NB4 (cell line): ENCODE measurements around the gene KRTAP2-2.
"Not testable (repeated sequence)": the region's sequence is repeated elsewhere in the genome, so short reads cannot be mapped to it uniquely, and the experiment has no call there.

ENCODE experiments used
- CTCF ChIP-seq: IDR thresholded peaks from one replicate; pipeline ENCODE4 v1.5.1; 2012; ENCODE audit warnings: low read depth, low read length
- MYC ChIP-seq: IDR thresholded peaks from 2 replicates; pipeline ENCODE4 v1.6.1; 2011; ENCODE audit warnings: low read depth, low read length
- POLR2A ChIP-seq: IDR thresholded peaks from 2 replicates; pipeline ENCODE4 v1.6.1; 2011; ENCODE audit warnings: mild to moderate bottlenecking; ENCODE audit not compliant: insufficient read length; ENCODE audit errors: extremely low read depth
- TF ChIP-seq, protein P1 (sequence below): IDR thresholded peaks from 2 replicates; pipeline ENCODE4 v1.6.1; 2011; ENCODE audit warnings: low read depth, low read length

DNA sequence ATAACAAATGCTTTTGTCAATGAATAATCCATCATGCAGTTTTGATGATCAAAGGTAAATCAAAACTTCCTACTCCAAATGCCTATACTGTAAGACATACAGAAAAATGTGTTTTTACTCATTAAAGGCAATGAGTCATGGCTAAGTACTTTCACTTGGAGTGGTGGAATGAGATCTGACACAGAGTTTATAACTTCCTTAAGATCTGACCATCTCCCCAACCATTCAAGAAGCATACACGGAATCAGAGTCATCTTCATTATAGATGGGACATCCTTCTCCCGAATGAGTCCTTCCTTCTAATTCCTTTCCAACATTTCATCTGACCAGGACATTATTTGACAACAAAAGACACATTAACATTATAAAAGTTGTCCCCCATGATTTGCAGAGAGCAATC is 28.4 kb upstream of the KRTAP2-2 start:
- not testable (repeated sequence) for TF ChIP-seq CTCF, POLR2A, MYC
- TF ChIP-seq, protein P1, sequence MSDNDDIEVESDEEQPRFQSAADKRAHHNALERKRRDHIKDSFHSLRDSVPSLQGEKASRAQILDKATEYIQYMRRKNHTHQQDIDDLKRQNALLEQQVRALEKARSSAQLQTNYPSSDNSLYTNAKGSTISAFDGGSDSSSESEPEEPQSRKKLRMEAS: not testable (repeated sequence)
